GM10266 (cell line): ENCODE measurements around the gene PIGU.
"Not testable (repeated sequence)": the region's sequence is repeated elsewhere in the genome, so short reads cannot be mapped to it uniquely, and the experiment has no call there.

ENCODE experiments used
- DNase-seq: peaks from one replicate; pipeline ENCODE4 v3.0.0; 2012; ENCODE audit errors: extremely low spot score
- TF ChIP-seq, protein P1 (sequence below): IDR thresholded peaks from 2 replicates; pipeline ENCODE4 v1.5.1; 2012; ENCODE audit warnings: mild to moderate bottlenecking, low read depth; ENCODE audit not compliant: control insufficient read depth, insufficient read depth; ENCODE audit errors: missing control alignments

The PIGU gene, protein sequence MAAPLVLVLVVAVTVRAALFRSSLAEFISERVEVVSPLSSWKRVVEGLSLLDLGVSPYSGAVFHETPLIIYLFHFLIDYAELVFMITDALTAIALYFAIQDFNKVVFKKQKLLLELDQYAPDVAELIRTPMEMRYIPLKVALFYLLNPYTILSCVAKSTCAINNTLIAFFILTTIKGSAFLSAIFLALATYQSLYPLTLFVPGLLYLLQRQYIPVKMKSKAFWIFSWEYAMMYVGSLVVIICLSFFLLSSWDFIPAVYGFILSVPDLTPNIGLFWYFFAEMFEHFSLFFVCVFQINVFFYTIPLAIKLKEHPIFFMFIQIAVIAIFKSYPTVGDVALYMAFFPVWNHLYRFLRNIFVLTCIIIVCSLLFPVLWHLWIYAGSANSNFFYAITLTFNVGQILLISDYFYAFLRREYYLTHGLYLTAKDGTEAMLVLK

DNA sequence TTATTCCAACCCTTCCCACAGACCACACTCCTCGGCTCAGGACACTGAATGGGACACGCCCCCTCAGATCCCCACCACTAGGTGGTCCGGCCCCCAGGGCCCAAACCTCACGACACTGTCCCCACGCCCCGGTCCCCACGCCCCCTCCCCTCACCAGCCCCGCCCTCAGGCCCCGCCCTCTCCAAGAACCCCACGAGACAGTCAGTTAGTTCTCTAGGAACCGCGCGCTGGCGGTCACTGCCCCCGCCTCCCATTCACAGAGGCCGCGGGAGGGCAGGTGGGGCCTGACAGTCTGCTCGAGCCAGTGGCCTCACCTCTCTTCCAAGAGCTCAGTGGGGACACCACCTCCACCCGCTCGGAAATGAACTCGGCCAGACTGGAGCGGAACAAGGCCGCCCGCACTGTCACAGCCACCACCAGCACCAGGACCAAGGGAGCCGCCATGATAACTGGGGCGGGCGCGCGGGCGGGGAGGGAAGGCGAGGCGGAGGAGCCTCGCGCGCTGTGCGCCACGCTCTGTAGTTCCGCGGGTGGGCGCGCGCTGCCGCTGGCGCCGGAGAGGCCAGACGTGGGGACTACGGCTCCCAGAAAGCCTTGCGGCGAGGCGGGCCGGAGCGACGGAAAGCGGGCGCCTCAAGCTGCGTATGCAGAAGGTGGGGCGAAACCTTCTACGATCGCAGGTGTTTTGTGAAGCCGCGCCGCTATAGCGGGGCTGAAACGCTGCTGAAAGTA lies at the start of gene PIGU:
PIGU (minus strand) TSS at position 451 of the 732 bp plus-strand sequence; CDS start at position 444, 7 bp downstream.
- peak; percentile 92 for DNase-seq
- TF ChIP-seq, protein P1, sequence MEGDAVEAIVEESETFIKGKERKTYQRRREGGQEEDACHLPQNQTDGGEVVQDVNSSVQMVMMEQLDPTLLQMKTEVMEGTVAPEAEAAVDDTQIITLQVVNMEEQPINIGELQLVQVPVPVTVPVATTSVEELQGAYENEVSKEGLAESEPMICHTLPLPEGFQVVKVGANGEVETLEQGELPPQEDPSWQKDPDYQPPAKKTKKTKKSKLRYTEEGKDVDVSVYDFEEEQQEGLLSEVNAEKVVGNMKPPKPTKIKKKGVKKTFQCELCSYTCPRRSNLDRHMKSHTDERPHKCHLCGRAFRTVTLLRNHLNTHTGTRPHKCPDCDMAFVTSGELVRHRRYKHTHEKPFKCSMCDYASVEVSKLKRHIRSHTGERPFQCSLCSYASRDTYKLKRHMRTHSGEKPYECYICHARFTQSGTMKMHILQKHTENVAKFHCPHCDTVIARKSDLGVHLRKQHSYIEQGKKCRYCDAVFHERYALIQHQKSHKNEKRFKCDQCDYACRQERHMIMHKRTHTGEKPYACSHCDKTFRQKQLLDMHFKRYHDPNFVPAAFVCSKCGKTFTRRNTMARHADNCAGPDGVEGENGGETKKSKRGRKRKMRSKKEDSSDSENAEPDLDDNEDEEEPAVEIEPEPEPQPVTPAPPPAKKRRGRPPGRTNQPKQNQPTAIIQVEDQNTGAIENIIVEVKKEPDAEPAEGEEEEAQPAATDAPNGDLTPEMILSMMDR: no peak

DNA sequence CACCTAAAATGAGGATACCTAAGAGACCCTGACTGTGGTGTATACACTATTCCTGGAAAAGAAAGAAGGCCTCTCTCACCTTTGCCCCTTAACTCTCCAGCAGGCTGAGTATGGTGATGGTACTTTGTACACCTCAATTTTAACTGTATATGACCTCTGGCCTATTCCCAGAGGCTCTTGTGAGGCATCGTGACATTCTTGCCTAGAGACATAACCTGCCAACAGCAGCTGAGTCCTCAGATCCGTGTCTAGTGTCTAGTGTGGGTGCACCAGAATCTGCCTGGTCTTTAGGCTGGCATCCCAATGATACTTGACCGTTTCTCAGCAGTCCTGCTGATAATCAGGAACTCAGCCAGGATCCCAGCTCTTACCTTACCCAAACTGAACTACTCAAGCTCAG lies 47.3 kb upstream of the PIGU start:
- TF ChIP-seq, protein P1: no peak
- no peak for DNase-seq

DNA sequence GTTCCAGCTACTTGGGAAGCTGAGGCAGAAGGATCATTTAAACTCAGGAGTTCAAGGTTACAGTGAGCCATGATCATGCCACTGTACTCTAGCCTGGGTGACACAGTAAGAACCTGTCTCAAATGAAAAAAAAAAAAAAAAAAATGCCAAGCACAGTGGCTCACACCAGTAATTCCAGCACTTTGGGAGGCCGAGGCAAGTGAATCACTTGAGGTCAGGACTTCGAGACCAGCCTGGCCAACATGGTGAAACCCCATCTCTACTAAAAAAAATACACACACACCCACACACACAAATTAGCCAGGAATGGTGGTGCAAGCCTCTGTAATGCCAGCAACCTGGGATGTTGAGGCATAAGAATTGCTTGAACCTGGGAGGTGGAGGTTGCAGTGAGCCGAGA lies 45.7 kb upstream of the PIGU start:
- not testable (repeated sequence) for DNase-seq

DNA sequence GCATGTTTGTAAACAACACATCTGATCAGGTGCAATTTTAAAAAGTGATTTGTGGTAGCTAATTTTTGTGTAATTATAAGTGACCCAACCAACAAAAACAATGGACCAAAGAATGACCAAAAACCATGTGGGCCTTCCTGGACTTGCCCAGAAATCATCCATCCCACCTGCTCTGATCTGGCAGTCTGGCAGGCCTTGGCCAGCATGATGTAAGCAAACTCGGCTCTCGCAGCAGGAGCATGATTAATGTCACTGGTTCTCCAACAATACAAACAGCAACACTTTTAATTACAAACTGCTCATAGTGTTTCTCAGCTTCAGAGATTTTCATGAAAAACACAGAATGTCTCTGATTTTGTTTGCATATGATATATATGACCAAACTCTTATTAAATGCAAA lies 43.4 kb upstream of the PIGU start:
- TF ChIP-seq, protein P1: no peak
- no peak for DNase-seq

DNA sequence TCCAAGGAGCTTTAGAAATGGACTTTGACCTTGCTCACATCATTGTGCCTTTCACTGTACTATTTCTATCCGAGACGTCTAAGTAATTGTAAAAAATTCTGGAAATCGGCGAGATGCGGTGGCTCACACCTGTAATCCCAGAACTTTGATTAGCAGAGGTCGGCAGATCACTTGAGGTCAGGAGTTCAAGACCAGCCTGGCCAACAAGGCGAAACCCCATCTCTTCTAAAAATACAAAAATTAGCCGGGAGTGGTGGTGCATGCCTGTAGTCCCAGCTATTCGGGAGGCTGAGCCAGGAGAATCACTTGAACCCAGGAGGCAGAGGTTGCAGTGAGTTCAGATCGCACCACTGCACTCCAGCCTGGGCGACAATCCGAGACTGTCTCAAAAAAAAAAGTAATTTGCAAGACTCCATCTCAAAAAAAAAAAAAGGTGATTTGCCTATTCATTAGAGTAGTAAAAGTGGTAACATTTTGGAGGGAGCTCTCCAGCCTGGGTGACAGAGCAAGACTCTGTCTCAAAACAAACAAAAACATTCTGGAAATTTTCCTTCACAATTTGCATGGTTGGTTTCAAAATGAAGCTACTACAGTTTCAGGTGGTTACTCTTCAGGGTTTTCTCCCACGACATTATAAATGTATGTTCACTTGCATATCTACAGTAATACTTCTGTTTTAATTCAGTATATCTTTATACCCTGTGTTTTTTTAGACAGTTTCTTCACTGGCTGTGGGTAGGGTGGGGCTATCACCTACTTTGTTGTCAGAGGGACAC lies 42.5 kb upstream of the PIGU start:
- DNase-seq: peak; percentile 64

DNA sequence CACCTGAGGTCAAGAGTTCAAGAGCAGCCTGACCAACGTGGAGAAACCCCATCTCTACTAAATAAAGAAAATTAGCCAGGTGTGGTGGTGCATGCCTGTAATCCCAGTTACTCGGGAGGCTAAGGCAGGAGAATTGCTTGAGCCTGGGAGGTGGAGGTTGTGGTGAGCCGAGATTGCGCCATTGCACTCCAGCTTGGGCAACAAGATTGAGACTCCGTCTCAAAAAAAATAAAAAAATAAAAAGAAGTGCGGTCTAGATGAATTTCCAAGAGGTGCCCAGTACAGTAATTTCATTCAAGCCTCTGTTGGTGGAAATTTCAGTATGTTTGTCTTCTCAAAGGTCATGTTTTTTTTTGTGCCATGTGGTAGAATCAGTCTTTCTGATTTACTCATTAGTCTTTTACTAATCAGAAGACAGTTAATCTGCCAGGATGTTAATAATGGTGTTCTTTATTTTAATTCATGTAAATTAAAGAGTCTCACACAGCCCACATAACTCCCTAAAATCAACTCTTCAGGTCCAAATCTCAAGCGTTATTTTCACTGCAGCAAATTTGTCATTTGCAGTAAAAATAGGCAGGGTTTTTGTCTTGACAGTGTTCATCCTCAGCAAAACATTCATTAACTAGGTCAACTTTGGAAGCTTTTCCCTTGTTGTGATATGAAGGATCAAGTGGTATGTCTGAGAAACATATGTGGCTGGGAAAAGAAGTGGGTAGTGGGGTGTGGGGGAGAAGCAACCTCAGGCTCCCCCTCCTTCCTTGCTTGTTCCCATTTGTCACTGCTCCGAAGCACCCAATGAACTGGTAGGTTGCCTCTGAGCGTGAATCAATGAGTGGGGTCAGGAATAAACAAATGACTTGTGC lies 40.6 kb upstream of the PIGU start:
- no peak for DNase-seq
- TF ChIP-seq, protein P1: no peak

DNA sequence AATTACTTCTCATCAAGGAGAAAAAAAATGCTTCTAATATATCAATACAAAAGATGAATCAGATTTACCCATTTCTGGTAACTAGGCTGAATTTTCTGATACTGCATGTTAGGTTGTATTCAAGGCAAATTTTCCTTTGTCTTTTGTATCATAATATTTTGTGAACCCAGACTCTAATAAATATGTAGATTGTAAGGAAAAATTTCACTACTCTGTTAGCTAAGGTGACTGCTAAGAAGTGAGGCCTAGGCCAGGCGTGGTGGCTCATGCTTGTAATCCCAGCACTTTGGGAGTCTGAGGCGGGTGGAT lies 40.0 kb upstream of the PIGU start:
- DNase-seq: no peak
- TF ChIP-seq, protein P1: no peak
